ENCODE results near the gene CERS2. TPM values are rescaled to one million over a fixed set of nuclear protein-coding genes. Genes with fewer than 3 reads are reported as not detected.

The CERS2 gene
- total RNA-seq, 4 donors from 2014 or later = 74.9 to 191 (median 147) TPM

DNA sequence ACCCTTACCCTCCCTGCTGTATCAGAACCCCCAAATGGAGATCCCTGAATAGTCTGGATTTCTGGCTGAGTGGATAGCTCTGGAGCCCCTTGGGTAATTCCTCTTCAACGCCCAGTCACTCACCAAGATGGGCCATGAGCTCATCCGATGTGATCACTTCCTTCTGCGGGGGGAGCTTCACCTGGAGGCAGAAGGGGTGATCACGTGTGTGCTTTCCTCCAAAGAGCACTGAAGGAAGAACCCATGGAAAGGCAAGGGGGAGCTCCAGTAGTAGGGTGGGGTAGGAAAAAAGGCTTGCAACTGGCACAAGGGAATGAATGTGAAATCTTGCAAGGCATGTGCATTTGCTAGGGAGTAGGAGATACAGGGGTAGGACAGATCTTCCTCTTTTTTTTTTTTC lies 27.0 kb upstream of the CERS2 start:
- Histone ChIP-seq H3K27ac (no peak overlapping the region), H3K4me1 (peaks cover 0 to 4% of the 10 kb centered on the region in 2 donors), H3K36me3 (no peaks in the 10 kb centered on the region), H3K27me3 (no peaks in the 10 kb centered on the region), H3K4me3 (no peak overlapping the region), H3K9me3 (no peaks in the 10 kb centered on the region)
- TF ChIP-seq, protein P1, sequence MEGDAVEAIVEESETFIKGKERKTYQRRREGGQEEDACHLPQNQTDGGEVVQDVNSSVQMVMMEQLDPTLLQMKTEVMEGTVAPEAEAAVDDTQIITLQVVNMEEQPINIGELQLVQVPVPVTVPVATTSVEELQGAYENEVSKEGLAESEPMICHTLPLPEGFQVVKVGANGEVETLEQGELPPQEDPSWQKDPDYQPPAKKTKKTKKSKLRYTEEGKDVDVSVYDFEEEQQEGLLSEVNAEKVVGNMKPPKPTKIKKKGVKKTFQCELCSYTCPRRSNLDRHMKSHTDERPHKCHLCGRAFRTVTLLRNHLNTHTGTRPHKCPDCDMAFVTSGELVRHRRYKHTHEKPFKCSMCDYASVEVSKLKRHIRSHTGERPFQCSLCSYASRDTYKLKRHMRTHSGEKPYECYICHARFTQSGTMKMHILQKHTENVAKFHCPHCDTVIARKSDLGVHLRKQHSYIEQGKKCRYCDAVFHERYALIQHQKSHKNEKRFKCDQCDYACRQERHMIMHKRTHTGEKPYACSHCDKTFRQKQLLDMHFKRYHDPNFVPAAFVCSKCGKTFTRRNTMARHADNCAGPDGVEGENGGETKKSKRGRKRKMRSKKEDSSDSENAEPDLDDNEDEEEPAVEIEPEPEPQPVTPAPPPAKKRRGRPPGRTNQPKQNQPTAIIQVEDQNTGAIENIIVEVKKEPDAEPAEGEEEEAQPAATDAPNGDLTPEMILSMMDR (IDR thresholded peaks at IDR 0.05) = no peak
- no peak for TF ChIP-seq POLR2A (IDR thresholded peaks at IDR 0.05)
- intact Hi-C loops (cut with DNase I; ENCODE audit: low total_unique reads) = no loop called here
- DNase-seq = no peak

DNA sequence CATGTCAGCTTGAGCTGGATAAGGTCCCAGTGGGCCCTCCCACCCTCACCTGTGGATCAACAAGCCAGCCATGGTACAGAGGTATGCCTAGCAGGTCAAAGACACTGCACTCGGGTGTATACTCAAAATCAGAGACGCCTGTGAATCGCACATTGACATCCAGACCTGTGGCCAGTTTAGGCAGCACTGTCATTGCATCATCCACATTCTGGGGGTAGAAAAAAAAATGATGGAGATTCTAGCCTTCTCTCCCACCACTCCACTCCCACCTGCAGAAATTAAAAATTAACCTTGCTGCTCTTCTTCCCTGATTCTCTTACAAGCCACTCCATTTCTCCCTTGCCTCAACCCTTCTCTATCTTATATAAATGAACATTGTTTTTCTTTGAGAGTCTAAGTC lies 25.8 kb upstream of the CERS2 start:
- no peaks in the 10 kb centered on the region for H3K27me3 ChIP-seq
- intact Hi-C loops (cut with DNase I; ENCODE audit: low total_unique reads) = no loop called here
- no peak overlapping the region for H3K27ac ChIP-seq
- no peaks in the 10 kb centered on the region for H3K36me3 ChIP-seq
- DNase-seq = no peak
- H3K4me3 ChIP-seq = no peak overlapping the region
- no peak for TF ChIP-seq POLR2A (IDR thresholded peaks at IDR 0.05)
- TF ChIP-seq, protein P1 (IDR thresholded peaks at IDR 0.05) = no peak
- peaks cover 6 to 7% of the 10 kb centered on the region in 2 donors for H3K4me1 ChIP-seq
- H3K9me3 ChIP-seq = no peaks in the 10 kb centered on the region

DNA sequence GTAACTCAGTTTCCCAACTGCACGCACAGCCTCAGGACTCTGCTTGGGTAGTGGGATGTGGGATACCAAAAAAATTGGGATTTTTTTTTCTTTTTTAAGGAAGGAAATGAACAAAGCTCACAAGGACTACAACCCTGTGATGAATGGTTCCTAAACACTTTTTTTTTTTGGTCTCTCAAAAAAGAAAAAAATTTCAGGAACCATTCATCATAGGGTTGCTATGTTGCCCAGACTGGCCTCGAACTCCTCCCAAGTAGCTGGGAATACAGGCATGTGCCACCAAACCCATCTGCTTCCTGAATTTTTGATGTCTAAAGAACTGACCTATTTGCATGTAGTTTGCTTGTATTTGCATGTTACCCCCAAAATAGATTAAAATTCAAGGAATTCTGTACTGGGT lies 25.3 kb upstream of the CERS2 start:
- H3K27me3 ChIP-seq = no peaks in the 10 kb centered on the region
- no peak for DNase-seq
- H3K27ac ChIP-seq = no peak overlapping the region
- TF ChIP-seq POLR2A (IDR thresholded peaks at IDR 0.05) = no peak
- TF ChIP-seq, protein P1 (IDR thresholded peaks at IDR 0.05) = no peak
- peaks cover 7% of the 10 kb centered on the region in 2 donors for H3K4me1 ChIP-seq
- no peaks in the 10 kb centered on the region for H3K36me3 ChIP-seq
- intact Hi-C loops (cut with DNase I; ENCODE audit: low total_unique reads) = no loop called here
- no peak overlapping the region for H3K4me3 ChIP-seq
- no peaks in the 10 kb centered on the region for H3K9me3 ChIP-seq

DNA sequence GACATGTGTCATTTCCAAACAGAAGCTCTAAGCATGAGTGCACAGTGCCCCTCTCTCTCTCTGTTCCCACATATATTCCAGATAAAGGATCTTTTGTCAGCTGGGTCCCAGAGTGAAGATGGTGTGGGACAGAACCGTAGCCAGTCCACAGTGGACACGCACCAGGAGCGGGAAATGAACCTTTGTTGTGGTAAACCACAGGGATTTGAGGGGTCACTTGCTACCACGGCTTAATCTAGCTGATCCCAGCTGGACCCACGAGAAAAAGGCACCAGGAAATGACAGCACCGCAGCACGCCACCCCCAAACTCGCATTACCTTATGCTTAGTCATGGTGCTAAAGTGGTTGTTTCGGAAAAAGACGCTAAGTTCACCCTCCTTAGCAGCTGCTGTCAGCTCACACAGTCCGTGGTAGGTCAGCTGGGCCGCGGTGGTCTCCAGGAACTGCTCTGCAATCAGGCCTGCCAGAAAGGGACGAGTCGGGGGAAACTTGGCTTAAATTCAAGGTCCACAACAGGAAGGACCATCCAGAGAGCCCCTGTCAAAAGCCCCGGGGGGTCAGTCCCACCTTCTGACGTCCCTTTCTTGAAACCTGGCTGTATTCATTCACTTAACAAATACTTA lies 24.5 kb upstream of the CERS2 start:
- no peaks in the 10 kb centered on the region for H3K36me3 ChIP-seq
- H3K4me1 ChIP-seq = peaks cover 7% of the 10 kb centered on the region in 2 donors
- no peak overlapping the region for H3K4me3 ChIP-seq
- H3K27ac ChIP-seq = no peak overlapping the region
- TF ChIP-seq, protein P1 (IDR thresholded peaks at IDR 0.05) = no peak
- no peak for TF ChIP-seq POLR2A (IDR thresholded peaks at IDR 0.05)
- H3K27me3 ChIP-seq = no peaks in the 10 kb centered on the region
- intact Hi-C loops (cut with DNase I; ENCODE audit: low total_unique reads) = no loop called here
- H3K9me3 ChIP-seq = no peaks in the 10 kb centered on the region
- DNase-seq = no peak

DNA sequence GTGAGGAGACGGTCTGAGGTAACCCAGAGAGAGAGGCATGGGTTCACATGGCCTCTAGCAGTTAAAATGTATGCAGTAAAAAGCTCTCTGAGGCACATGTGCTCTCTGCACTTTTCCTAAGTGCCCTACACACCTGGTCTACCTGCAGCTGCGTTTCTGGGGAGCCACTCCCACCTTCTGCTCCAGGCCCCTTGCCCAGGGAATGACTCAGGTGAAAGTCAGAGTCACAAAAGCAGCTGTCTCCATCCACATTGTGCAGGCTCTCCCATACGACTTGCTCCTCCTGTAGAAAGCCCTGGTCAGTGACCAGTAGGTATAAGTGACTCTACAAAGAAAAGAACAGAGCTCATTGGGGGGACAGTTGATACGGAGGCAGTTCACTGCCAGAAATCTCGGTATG lies 23.3 kb upstream of the CERS2 start:
- intact Hi-C loops (cut with DNase I; ENCODE audit: low total_unique reads) = no loop called here
- no peak overlapping the region for H3K27ac ChIP-seq
- no peaks in the 10 kb centered on the region for H3K36me3 ChIP-seq

More for the DNA sequence above, 23.3 kb upstream of the CERS2 start:
- Histone ChIP-seq H3K4me1 (peaks cover 7% of the 10 kb centered on the region in 2 donors), H3K27me3 (no peaks in the 10 kb centered on the region), H3K4me3 (no peak overlapping the region), H3K9me3 (no peaks in the 10 kb centered on the region)
- TF ChIP-seq, protein P1 (IDR thresholded peaks at IDR 0.05) = no peak
- TF ChIP-seq POLR2A (IDR thresholded peaks at IDR 0.05) = no peak
- no peak for DNase-seq

Data from uterus (tissue), 4 donors.